ENCODE results near the gene C10orf71. TPM values are rescaled to one million over a fixed set of nuclear protein-coding genes. Genes with fewer than 3 reads are reported as not detected.

Gene C10orf71
- total RNA-seq, 1 donor from 2014 or later = not detected

GRCh38 chr10:49374740-49375139, 75.8 kb downstream of the C10orf71 start:
- intact Hi-C loops (cut with micrococcal nuclease) = no loop called here

- intact Hi-C loops (cut with micrococcal nuclease) = no loop called here
Measured at GRCh38 chr10:49375611-49376010, 76.6 kb downstream of the C10orf71 start.

Other genes with a start within 250 kb of the C10orf71 start
- gene VSTM4, start 183.6 kb upstream of the C10orf71 start, total RNA-seq = 0.14 and 0.27 TPM in 2 replicates
- 0.18 TPM in 2 replicates for gene FAM170B, start 165.1 kb upstream of the C10orf71 start, total RNA-seq
- 39.4 and 41.0 TPM in 2 replicates for gene TMEM273, start 110.8 kb upstream of the C10orf71 start, total RNA-seq
- gene DRGX, start 96.9 kb downstream of the C10orf71 start, total RNA-seq = not detected in 2 replicates
- 32.7 and 35.1 TPM in 2 replicates for gene ERCC6, start 240.0 kb downstream of the C10orf71 start, total RNA-seq

Data from T-helper 2 cell treated with Interferon-gamma antibody and Interleukin-4, amounts not matched to agents 100 ng/mL and 5 ng/mL, for 36 hours (primary cell).